ENCODE measurements around the gene NCK1.
"Not testable (repeated sequence)": the region's sequence is repeated elsewhere in the genome, so short reads cannot be mapped to it uniquely, and the experiment has no call there.

NCK1 gene

GRCh38 chr3:136949708-136950107 lies 87.7 kb downstream of the NCK1 start:
- DNase-seq, result no peak

- DNase-seq, result no peak
Observed at GRCh38 chr3:136950623-136951022, 88.6 kb downstream of the NCK1 start.

GRCh38 chr3:136952292-136952691 lies 90.3 kb downstream of the NCK1 start:
- DNase-seq, result no peak

GRCh38 chr3:136954251-136954650 lies 92.2 kb downstream of the NCK1 start:
- DNase-seq, result no peak

GRCh38 chr3:136954980-136955780 lies 93.2 kb downstream of the NCK1 start:
- DNase-seq, result no peak

- DNase-seq, result no peak
Observed at GRCh38 chr3:136955813-136956212, 93.8 kb downstream of the NCK1 start.

GRCh38 chr3:136956971-136957370 lies 95.0 kb downstream of the NCK1 start:
- no peak for DNase-seq

GRCh38 chr3:136957751-136958288 lies 95.8 kb downstream of the NCK1 start, which contains the start of gene IL20RB:
Gene IL20RB, plus strand, starts transcription at chr3:136957983. Its CDS starts 131 bp downstream, at chr3:136958114.
- no peak for DNase-seq

GRCh38 chr3:136958939-136959338 lies 96.9 kb downstream of the NCK1 start:
- no peak for DNase-seq

- no peak for DNase-seq
Observed at GRCh38 chr3:136959599-136959998, 97.6 kb downstream of the NCK1 start.

- no peak for DNase-seq
Observed at GRCh38 chr3:136960838-136961836, 99.1 kb downstream of the NCK1 start.

GRCh38 chr3:136962927-136963326 lies 100.9 kb downstream of the NCK1 start:
- no peak for DNase-seq

GRCh38 chr3:136969539-136969938 lies 107.5 kb downstream of the NCK1 start:
- not testable (repeated sequence) for DNase-seq

GRCh38 chr3:136973352-136973751 lies 111.3 kb downstream of the NCK1 start:
- no peak for DNase-seq

GRCh38 chr3:136974670-136975069 lies 112.7 kb downstream of the NCK1 start:
- DNase-seq, result no peak

GRCh38 chr3:136979204-136979603 lies 117.2 kb downstream of the NCK1 start:
- DNase-seq, result no peak

GRCh38 chr3:136979684-136980083 lies 117.7 kb downstream of the NCK1 start:
- DNase-seq, result no peak

GRCh38 chr3:136982033-136982432 lies 120.0 kb downstream of the NCK1 start:
- no peak for DNase-seq

GRCh38 chr3:136982520-136983138 lies 120.6 kb downstream of the NCK1 start:
- DNase-seq, result no peak

- DNase-seq, result no peak
Observed at GRCh38 chr3:136984837-136985236, 122.8 kb downstream of the NCK1 start.

- not testable (repeated sequence) for DNase-seq
Observed at GRCh38 chr3:136987398-136987980, 125.5 kb downstream of the NCK1 start.

- DNase-seq, result no peak
Observed at GRCh38 chr3:136988651-136989050, 126.6 kb downstream of the NCK1 start.

Measured in T-helper 9 cell (primary cell).